GM18511 (cell line): ENCODE measurements around the gene MAD2L1BP.
"Not testable (repeated sequence)": the region's sequence is repeated elsewhere in the genome, so short reads cannot be mapped to it uniquely, and the experiment has no call there.

Source experiments
- ATAC-seq: cut with Tn5 transposase; IDR thresholded peaks from one replicate; pipeline ENCODE4 v1.9.1; 2021; ENCODE audit warnings: mild to moderate bottlenecking, moderate library complexity; ENCODE audit not compliant: unreplicated experiment

The MAD2L1BP gene

DNA sequence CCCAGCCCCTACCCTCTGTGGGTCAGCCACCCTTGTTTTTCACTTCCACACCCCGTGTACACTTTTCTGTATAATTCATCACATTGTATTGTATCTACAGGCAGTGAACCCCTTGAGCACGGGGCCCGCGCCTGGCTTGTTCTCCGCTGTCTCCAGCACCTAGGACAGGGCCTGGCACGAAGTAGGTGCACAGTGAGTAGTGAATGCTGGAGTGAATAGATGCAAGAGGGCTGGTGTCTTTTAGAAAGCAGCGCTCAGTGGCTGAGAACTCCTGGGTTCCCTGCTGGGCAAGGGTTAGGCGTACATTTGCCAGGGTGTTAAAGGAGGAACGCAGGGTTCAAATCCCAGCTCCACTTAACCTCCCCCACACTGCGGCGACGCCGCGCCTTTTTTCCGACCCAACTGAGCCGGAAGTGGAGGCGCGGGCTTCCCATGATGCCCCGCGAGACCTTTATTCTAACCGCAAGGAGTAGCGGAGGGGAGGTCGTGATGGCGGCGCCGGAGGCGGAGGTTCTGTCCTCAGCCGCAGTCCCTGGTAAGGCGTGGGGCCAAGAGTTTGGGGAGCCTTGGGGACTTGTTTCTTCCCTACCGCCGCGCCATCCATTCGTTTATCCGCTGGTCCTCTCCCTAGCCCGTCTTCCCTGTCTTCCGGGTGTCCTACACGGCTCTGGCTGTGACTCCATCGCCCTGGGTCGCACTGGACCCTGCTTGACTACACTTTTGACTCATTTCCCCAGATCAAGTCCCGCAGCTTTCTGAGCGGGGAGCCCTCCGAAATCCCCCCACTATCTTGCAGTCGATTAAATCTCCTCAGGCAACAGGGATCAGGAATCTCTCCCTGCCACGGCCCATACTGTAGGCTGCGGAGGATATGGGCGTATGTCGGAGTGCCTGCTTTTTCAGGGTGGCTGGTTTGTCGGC, at the start of gene MAD2L1BP:
TSS of gene MAD2L1BP (plus strand) at position 454 of the 921 bp plus-strand sequence. CDS start at position 490, 36 bp downstream.
- ATAC-seq: peak; percentile 89

- no peak for ATAC-seq
These were observed 47.4 kb upstream of the MAD2L1BP start for GRCh38 chr6:43588194-43588593.

DNA sequence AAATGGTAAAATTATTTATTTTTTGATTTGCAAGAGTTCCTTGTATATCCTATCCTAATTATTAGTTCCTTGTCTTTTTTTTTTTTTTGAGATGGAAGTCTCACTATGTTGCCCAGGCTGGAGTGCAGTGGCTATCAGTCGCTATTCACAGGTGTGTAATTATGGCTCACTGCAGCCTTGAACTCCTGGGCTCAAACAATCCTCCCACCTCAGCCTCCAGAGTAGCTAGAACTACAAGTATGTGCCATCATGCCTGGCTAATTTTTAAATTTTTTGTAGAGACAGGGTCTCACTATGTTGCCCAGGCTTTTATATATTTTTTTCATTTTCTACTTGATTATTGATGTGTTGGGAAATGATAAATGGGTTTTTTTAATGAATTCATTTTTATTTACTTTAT, 46.1 kb upstream of the MAD2L1BP start:
- not testable (repeated sequence) for ATAC-seq

DNA sequence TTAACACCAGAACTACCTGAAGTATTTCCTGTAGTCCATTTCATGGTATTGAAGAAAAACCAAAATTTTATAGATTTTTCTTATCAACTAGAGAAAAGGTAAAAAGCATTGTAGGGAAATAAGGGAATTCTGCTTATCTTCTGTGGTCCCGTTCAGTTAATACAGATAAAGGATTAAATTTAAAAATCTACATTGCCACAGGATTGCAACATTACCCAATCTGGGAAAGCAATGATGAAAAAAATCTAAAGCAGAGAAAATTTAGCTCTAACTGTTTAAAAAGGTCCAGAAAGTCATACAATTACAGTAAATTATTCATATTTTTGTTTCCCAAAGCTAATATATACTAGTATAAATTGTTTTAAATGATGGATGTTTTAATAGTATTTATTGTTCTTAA, 41.7 kb upstream of the MAD2L1BP start:
- ATAC-seq: no peak

GRCh38 chr6:43600595-43600994, 35.0 kb upstream of the MAD2L1BP start:
- ATAC-seq: no peak

- no peak for ATAC-seq
These were observed 31.5 kb upstream of the MAD2L1BP start for GRCh38 chr6:43604174-43604573.

- no peak for ATAC-seq
These were observed 29.6 kb upstream of the MAD2L1BP start for GRCh38 chr6:43606019-43606418.

- ATAC-seq: no peak
These were observed 27.3 kb upstream of the MAD2L1BP start for GRCh38 chr6:43608310-43608763.

- ATAC-seq: no peak
These were observed 26.8 kb upstream of the MAD2L1BP start for GRCh38 chr6:43608807-43609206.

DNA sequence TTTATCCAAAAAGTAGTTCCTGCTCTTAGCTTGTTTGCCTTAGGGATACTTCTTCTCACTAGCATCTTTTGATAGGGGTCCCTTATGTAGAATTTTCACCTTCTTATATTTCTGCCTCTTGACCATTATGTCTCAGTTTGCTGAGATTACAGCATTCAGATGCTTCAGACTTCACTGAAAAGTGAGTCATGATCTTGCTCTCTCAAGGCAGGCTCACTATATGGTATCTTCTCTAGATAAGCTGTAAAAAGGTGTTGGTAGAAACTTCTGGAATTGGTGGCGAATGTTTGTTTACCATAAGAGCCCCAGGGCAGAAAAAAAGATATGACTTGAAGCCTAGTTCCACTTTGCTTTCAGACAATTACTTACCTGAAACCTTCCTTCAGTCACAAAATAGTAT, 26.2 kb upstream of the MAD2L1BP start:
- ATAC-seq: no peak

- ATAC-seq: no peak
These were observed 25.2 kb upstream of the MAD2L1BP start for GRCh38 chr6:43610431-43610830.

- ATAC-seq: no peak
These were observed 21.8 kb upstream of the MAD2L1BP start for GRCh38 chr6:43613721-43614395.

DNA sequence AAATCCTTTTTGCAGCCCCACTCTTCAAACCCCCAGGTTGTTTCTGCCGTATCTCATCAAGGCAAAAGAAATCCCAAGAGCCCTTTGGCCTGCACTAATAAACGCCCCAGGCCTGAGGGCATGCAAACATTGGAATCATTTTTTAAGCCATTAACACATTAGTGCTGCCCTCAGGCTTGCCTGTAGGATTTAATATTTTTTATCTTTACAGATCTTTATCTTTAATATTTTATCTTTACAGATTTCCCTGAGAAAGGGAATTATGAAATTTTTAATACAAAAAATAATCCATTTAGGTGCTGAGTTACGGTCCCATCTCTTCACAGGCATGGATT, 21.3 kb upstream of the MAD2L1BP start:
- ATAC-seq: no peak

DNA sequence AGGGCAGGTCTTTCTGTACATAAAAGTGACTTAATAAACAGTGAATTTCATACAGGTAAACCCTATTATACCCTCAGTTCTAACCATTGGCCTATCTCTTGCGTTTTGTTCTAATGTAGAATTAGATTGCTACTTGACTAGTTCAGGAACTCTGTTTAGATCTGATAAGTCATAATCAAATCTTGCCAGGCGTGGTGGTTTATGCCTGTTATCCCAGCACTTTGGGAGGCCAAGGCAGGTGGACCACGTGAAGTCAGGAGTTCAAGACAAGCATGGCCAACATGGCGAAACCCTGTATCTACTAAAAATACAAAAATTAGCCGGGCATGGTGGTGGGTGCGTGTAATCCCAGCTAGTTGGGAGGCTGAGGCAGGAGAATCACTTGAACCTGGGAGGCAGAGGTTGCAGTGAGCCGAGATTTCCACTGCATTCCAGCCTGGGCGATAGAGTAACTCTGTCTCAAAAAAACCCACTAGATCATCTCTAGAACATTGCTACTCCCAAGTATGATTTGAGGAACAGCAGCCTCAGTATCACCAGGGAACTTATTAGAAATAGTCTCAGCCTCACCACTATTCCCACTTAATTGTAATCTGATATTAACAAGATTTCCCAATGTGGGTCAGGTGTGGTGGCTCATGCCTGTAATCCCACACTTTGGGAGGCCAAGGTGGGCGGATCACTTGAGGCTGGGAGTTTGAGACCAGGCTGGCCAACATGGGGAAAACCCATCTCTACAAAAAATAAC, 18.7 kb upstream of the MAD2L1BP start:
- no peak for ATAC-seq

DNA sequence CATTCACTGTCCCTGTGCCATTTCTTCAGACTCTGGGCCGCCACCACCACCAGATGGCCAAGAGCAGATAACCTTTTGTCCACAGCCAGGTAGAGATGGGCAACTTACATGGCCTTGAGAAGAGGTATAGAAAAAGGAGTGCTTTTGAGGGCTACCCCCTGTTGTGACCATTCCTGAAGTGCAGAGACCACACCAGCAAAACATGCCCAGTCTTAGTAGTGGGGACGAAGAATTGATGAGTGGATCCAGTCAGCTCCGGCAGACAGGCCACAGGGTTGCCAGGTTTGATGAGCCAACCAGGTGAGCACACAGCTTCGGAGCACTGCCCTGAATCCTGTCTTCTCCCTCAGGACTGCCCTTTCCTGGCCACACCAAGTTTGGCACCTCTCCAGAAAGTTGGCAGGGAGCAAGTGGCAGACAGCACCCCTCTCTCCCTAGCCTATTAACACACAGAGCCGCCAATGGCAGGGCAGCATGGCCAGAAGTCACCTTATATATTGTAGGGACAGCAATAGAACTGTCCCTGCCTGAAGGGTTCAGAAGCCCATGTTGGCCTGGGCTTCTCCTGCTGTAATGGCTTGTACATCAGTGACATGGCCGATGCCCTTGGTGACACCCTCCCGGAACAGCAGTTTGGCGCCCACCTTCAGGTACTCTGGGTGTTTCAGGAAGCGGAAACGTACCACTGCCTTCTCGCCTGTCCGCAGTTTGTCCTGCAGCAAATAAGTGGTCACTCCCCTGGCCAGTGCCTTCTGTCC, 14.4 kb upstream of the MAD2L1BP start:
- no peak for ATAC-seq

- ATAC-seq: no peak
These were observed 13.8 kb upstream of the MAD2L1BP start for GRCh38 chr6:43621836-43622180.

GRCh38 chr6:43622541-43622940, 13.1 kb upstream of the MAD2L1BP start:
- no peak for ATAC-seq

- ATAC-seq: no peak
These were observed 11.5 kb upstream of the MAD2L1BP start for GRCh38 chr6:43623880-43624785.

DNA sequence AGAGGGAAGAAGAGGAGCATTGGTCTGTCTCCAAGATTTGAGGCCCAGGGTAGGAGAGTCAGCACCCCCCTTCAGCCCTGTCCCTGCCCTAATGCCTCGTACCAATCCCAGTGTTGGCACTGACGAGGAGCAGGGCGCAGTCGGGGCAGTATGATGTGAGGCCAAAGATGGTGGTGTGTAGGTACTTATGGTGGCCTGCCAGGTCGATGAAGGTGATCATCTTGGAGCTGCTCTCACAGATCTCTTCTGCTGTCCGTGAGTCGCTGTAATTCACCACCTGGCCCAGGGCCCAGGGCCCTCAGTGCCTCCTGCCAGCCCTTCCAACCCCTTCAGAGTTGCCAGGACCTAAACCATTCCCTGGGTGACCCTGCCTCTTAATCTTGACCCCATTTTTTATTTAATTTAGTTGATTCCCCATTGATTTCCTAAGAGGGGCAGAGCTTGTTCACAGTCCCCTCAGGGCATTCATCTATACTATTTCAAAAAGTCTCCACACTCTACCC, 10.8 kb upstream of the MAD2L1BP start:
- ATAC-seq: no peak
